GM12878 (cell line): ENCODE results near the gene LRTM2. TPM values are rescaled to one million over a fixed set of nuclear protein-coding genes. Genes with fewer than 3 reads are reported as not detected.

Experiments used
- ATAC-seq: fragments of 200-7000 bp; cut with Tn5 transposase; 3 replicates; pipeline ENCODE4 v1.9.1; 2020; ENCODE audit warnings: mild to moderate bottlenecking, moderate library complexity
- BruUV-seq: library from RNA; stranded (reverse); fragments of 400-500 nt; replicated peaks from 2 replicates; lab custom pipeline; 2021; lab: Mats Ljungman, UMichigan
- CTCF ChIA-PET: fragments of 300-600 bp; sonication (Branson Sonifier 250); formaldehyde crosslinking; extraction: SDS; loops from one replicate; lab custom pipeline; 2021; ENCODE audit warnings: inconsistent platforms; lab: Yijun Ruan, JAX
- POLR2A ChIA-PET: fragments of 350-600 bp; formaldehyde crosslinking; extraction: SDS; loops from one replicate; lab custom pipeline; 2021; ENCODE audit warnings: inconsistent platforms; lab: Charles Lee
- RAD21 ChIA-PET: fragments of 300-600 bp; sonication (Branson Sonifier 250); formaldehyde crosslinking; loops from one replicate; lab custom pipeline; 2023; ENCODE audit warnings: antibody characterized with exemption; ENCODE audit not compliant: unreplicated experiment; lab: Charles Lee
- SMC1A ChIA-PET: fragments of 300-600 bp; sonication (Branson Sonifier 250); formaldehyde crosslinking; loops from one replicate; lab custom pipeline; 2023; ENCODE audit not compliant: unreplicated experiment, uncharacterized antibody; lab: Charles Lee
- DNase-seq: peaks from one replicate; pipeline ENCODE4 v3.0.0-alpha.2; 2011; ENCODE audit warnings: low read depth, low spot score
- FAIRE-seq: peaks from 3 replicates; lab custom pipeline; 2011; peaks lifted over from hg19 to GRCh38; lab: Jason Lieb, UNC
- H2AFZ ChIP-seq: 2 replicates; pipeline ENCODE4 v1.6.0; 2011; ENCODE audit warnings: low read depth, low read length, control low read depth; ENCODE audit not compliant: control insufficient read depth
- H3K27ac ChIP-seq: 2 replicates; pipeline ENCODE4 v1.5.1; 2011; ENCODE audit warnings: control low read depth; ENCODE audit not compliant: control insufficient read depth, insufficient read depth
- H3K27me3 ChIP-seq, 2 experiments: replicated peaks in 1 of 2; 2 replicates each; pipeline versions ENCODE4 v1.6.0 to v1.6.1; 2011; ENCODE audit warnings: low read length in 1 of 2; ENCODE audit not compliant: control insufficient read depth in 2 of 2, insufficient read depth in 2 of 2
- H3K36me3 ChIP-seq, 2 experiments: 2 replicates each; pipeline ENCODE4 v1.5.1; 2011; ENCODE audit warnings: low read length in 1 of 2; ENCODE audit not compliant: control insufficient read depth in 2 of 2, insufficient read depth in 2 of 2
- H3K4me1 ChIP-seq: 2 replicates; pipeline ENCODE4 v1.6.1; 2011; ENCODE audit warnings: mild to moderate bottlenecking, low read length, moderate library complexity, mixed read lengths; ENCODE audit not compliant: control insufficient read depth, insufficient read depth
- H3K4me2 ChIP-seq: 2 replicates; pipeline ENCODE4 v1.6.0; 2011; ENCODE audit warnings: control low read depth; ENCODE audit not compliant: control insufficient read depth, insufficient read depth
- H3K4me3 ChIP-seq: fragments of 200-600 bp; sonication (generic); 2 replicates; pipeline ENCODE4 v1.5.1; 2016
- H3K79me2 ChIP-seq: 2 replicates; pipeline ENCODE4 v1.6.0; 2011; ENCODE audit warnings: low read length; ENCODE audit not compliant: control insufficient read depth, insufficient read depth
- H3K9ac ChIP-seq: 2 replicates; pipeline ENCODE4 v1.8.0; 2011; ENCODE audit warnings: low read length, control low read depth, mixed read lengths; ENCODE audit not compliant: control insufficient read depth, insufficient read depth
- H3K9me3 ChIP-seq: replicated peaks from 3 replicates; pipeline ENCODE4 v1.5.1; 2011; ENCODE audit warnings: mild to moderate bottlenecking, low read length; ENCODE audit not compliant: control insufficient read depth, insufficient read depth
- H4K20me1 ChIP-seq: 2 replicates; pipeline ENCODE4 v1.6.0; 2011; ENCODE audit not compliant: control insufficient read depth, insufficient read depth
- ATF7 ChIP-seq: fragments of 450-650 bp; IDR thresholded peaks from 2 replicates; pipeline ENCODE4 v1.6.1; 2016; ENCODE audit warnings: low read depth, mild to moderate bottlenecking
- CHD4 ChIP-seq: fragments of 200-600 bp; sonication (generic); IDR thresholded peaks from 2 replicates; pipeline ENCODE4 v1.6.1; 2016; ENCODE audit warnings: mild to moderate bottlenecking
- DPF2 ChIP-seq: fragments of 450-650 bp; IDR thresholded peaks from 2 replicates; pipeline ENCODE4 v1.6.1; 2017; ENCODE audit warnings: mild to moderate bottlenecking
- ESRRA ChIP-seq: IDR thresholded peaks from 2 replicates; pipeline ENCODE4 v1.6.1; 2012; ENCODE audit warnings: mild to moderate bottlenecking, low read length, improper control_type of control experiment
- SIN3A ChIP-seq: IDR thresholded peaks from 2 replicates; pipeline ENCODE4 v1.6.1; 2012; ENCODE audit warnings: low read depth, low read length, improper control_type of control experiment
- YY1 ChIP-seq: IDR thresholded peaks from 2 replicates; pipeline ENCODE4 v1.6.1; 2011; ENCODE audit warnings: low read depth, mild to moderate bottlenecking, low read length
- WGBS: methylation state at CpG from one replicate; pipeline ENCODE4 v1.1.6; 2016; ENCODE audit warnings: low lambda C conversion rate; ENCODE audit not compliant: insufficient replicate concordance, insufficient coverage; ENCODE audit errors: missing lambda C conversion rate; 5-methylcytosine and 5-hydroxymethylcytosine counted together
- in situ Hi-C: fragments of 300-500 bp; cut with MboI; formaldehyde crosslinking; loops from 9 replicates; pipeline ENCODE4 v1.14.3; 2018; ENCODE audit warnings: mixed read lengths
- intact Hi-C: fragments of 100-400 bp; cut with micrococcal nuclease; formaldehyde crosslinking; loops from one replicate; pipeline ENCODE4 v1.14.2; 2022; ENCODE audit not compliant: unreplicated experiment
- polyA plus RNA-seq, 11 experiments: library from polyadenylated mRNA; depleted of rRNA in 4 of 11; unstranded in 6 of 11; stranded (reverse) in 5 of 11; fragments of >200 nt; fragmentation: Nextera tagmentation in 4 of 11; fragmentation: Illumina TruSeq in 1 of 11; extraction: Ambion mirVana in 4 of 11; extraction: Trizol in 1 of 11; gene quantifications; 1 replicate in 1 of 11; 2 replicates in 10 of 11; pipeline versions ENCODE4 v1.2.1 to v1.2.3, GENCODE V29; 2011 to 2016; ENCODE audit warnings: inconsistent platforms in 2 of 11, missing spikeins in 2 of 11, low read depth in 1 of 11
- total RNA-seq, 4 experiments: library from RNA; depleted of rRNA in 3 of 4; stranded (reverse); fragments of >200 nt in 3 of 4; fragmentation: Illumina TruSeq in 1 of 4; extraction: Trizol in 1 of 4; gene quantifications; 2 replicates each; pipeline versions ENCODE4 v1.2.1 to v1.2.3, GENCODE V29; 2013 to 2021
- TF ChIP-seq, protein P1 (sequence below): fragments of 450-650 bp; formaldehyde crosslinking; IDR thresholded peaks from 2 replicates; pipeline ENCODE4 v1.5.0; 2022; ENCODE audit warnings: mild to moderate bottlenecking, missing genetic modification characterization

The LRTM2 gene
- total and polyA plus RNA-seq, 10 of the 15 experiments (the other 5 are each of a cell fraction or from before 2014, with no cell fraction given), result 0.05 TPM; not detected in 9

DNA sequence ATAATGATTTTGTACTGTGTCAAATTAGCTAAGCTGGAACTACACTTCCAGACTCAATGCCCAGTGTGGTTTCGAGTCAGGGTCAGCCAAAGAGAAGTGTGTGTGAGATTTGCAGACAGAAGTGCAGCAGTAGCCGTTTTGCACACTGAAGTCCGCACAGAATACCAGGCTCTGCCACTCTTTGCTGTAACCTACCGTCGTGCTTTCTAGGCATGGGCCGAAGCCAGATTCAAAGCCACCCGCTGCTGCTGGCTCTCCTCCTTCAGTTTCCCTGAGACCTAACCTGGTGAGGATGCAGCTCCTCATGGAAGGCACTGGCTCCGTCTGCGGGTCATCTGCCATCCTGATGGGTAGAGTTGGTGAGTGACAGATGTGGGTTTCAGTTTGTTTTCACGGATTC lies 48.8 kb downstream of the LRTM2 start:
- Histone ChIP-seq H3K9ac (no peak overlapping the region), H3K4me2 (no peak overlapping the region), H3K79me2 (no peaks in the 10 kb centered on the region)
- ATAC-seq, result no peak
- no TSS peak for BruUV-seq
- FAIRE-seq, result no peak
- TF ChIP-seq, protein P1, sequence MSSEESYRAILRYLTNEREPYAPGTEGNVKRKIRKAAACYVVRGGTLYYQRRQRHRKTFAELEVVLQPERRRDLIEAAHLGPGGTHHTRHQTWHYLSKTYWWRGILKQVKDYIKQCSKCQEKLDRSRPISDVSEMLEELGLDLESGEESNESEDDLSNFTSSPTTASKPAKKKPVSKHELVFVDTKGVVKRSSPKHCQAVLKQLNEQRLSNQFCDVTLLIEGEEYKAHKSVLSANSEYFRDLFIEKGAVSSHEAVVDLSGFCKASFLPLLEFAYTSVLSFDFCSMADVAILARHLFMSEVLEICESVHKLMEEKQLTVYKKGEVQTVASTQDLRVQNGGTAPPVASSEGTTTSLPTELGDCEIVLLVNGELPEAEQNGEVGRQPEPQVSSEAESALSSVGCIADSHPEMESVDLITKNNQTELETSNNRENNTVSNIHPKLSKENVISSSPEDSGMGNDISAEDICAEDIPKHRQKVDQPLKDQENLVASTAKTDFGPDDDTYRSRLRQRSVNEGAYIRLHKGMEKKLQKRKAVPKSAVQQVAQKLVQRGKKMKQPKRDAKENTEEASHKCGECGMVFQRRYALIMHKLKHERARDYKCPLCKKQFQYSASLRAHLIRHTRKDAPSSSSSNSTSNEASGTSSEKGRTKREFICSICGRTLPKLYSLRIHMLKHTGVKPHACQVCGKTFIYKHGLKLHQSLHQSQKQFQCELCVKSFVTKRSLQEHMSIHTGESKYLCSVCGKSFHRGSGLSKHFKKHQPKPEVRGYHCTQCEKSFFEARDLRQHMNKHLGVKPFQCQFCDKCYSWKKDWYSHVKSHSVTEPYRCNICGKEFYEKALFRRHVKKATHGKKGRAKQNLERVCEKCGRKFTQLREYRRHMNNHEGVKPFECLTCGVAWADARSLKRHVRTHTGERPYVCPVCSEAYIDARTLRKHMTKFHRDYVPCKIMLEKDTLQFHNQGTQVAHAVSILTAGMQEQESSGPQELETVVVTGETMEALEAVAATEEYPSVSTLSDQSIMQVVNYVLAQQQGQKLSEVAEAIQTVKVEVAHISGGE (CRISPR knock-in tag), result no peak
- TF ChIP-seq DPF2 (no peak), SIN3A (no peak), CHD4 (no peak), YY1 (no peak), ESRRA (no peak), ATF7 (no peak)
- TF ChIP-seq, all 136 proteins: peak for 0
- no peak overlapping the region for H3K4me3 ChIP-seq
- H4K20me1 ChIP-seq, result no peaks in the 10 kb centered on the region
- CTCF ChIA-PET, result no interaction called here
- no peaks in the 10 kb centered on the region; the same call in 2 of the 3 replicates for H3K9me3 ChIP-seq
- no peak overlapping the region for H2AFZ ChIP-seq
- no peak for DNase-seq
- RAD21 ChIA-PET, result no interaction called here
- no peaks in the 10 kb centered on the region for H3K36me3 ChIP-seq
- no peak overlapping the region for H3K27ac ChIP-seq
- POLR2A ChIA-PET, result no interaction called here
- in situ Hi-C loops (no loop called here), intact Hi-C loops (no loop called here)
- no peaks in the 10 kb centered on the region for H3K4me1 ChIP-seq
- peaks cover 0 to 3% of the 10 kb centered on the region in 2 experiments; a peak in 1 of 4 replicates for H3K27me3 ChIP-seq
- SMC1A ChIA-PET, result no interaction called here
- WGBS, result 71% methylated on average over 10 of the region's 10 CpGs
